HEK293 (cell line): Measurements from ENCODE around the gene SULT2A1.
A peak's percentile ranks its signal among the peaks of the same experiment; 100 is the strongest.
"Not testable (repeated sequence)": the region's sequence is repeated elsewhere in the genome, so short reads cannot be mapped to it uniquely, and the experiment has no call there.

Experiments
- CTCF ChIA-PET: fragments of 350-600 bp; formaldehyde crosslinking; extraction: SDS; loops from one replicate; lab custom pipeline; 2021; ENCODE audit warnings: antibody characterized with exemption; lab: Yijun Ruan, JAX
- POLR2A ChIA-PET: fragments of 300-600 bp; formaldehyde crosslinking; extraction: SDS; loops from one replicate; lab custom pipeline; 2020; ENCODE audit warnings: antibody characterized with exemption, inconsistent platforms; lab: Yijun Ruan, JAX
- H3K27ac ChIP-seq: fragments of 200-500 bp; sonication (Bioruptor generic); 2 replicates; pipeline ENCODE4 v1.5.1; 2014; ENCODE audit warnings: low read depth, low read length, control low read depth, inconsistent platforms; ENCODE audit errors: extremely low read depth
- H3K36me3 ChIP-seq, 2 experiments: fragments of 200-500 bp in 1 of 2; sonication (Bioruptor generic) in 1 of 2; 1 replicate in 1 of 2; 2 replicates in 1 of 2; pipeline ENCODE4 v1.5.1; 2014 to 2017; ENCODE audit warnings: inconsistent platforms in 2 of 2, low read length in 2 of 2; ENCODE audit not compliant: control insufficient read depth in 2 of 2, insufficient read depth in 1 of 2
- H3K4me1 ChIP-seq: fragments of 200-500 bp; sonication (Bioruptor generic); 2 replicates; pipeline ENCODE4 v1.5.1; 2014; ENCODE audit warnings: mild to moderate bottlenecking, low read length, inconsistent platforms; ENCODE audit not compliant: control insufficient read depth, insufficient read depth
- H3K4me3 ChIP-seq: 2 replicates; pipeline ENCODE4 v1.5.1; 2011; ENCODE audit warnings: low read depth, mild to moderate bottlenecking, control low read depth, low read length, moderate library complexity
- H3K9me3 ChIP-seq: fragments of 200-500 bp; sonication (Bioruptor generic); 2 replicates; pipeline ENCODE4 v1.5.1; 2014; ENCODE audit warnings: low read depth, low read length, inconsistent platforms; ENCODE audit not compliant: control insufficient read depth, insufficient read depth
- BCL11A ChIP-seq: fragments of 450-650 bp; formaldehyde crosslinking; IDR thresholded peaks from 2 replicates; pipeline ENCODE4 v1.5.1; 2016; ENCODE audit warnings: low read depth, missing biosample characterization, missing genetic modification characterization
- GLIS2 ChIP-seq: fragments of 450-650 bp; formaldehyde crosslinking; IDR thresholded peaks from 2 replicates; pipeline ENCODE4 v1.5.1; 2016; ENCODE audit warnings: missing biosample characterization, missing genetic modification characterization
- KLF1 ChIP-seq: fragments of 450-650 bp; formaldehyde crosslinking; IDR thresholded peaks from 2 replicates; pipeline ENCODE4 v1.5.1; 2016; ENCODE audit warnings: missing biosample characterization, missing genetic modification characterization
- PATZ1 ChIP-seq: fragments of 450-650 bp; formaldehyde crosslinking; IDR thresholded peaks from 2 replicates; pipeline ENCODE4 v1.5.1; 2016; ENCODE audit warnings: missing biosample characterization, missing genetic modification characterization
- REST ChIP-seq: fragments of 450-650 bp; formaldehyde crosslinking; IDR thresholded peaks from 2 replicates; pipeline ENCODE4 v1.5.1; 2016; ENCODE audit warnings: missing biosample characterization, missing genetic modification characterization
- ZEB2 ChIP-seq: fragments of 450-650 bp; formaldehyde crosslinking; IDR thresholded peaks from 2 replicates; pipeline ENCODE4 v1.5.1; 2016; ENCODE audit warnings: missing biosample characterization, missing genetic modification characterization
- ZNF169 ChIP-seq: fragments of 450-650 bp; formaldehyde crosslinking; IDR thresholded peaks from 2 replicates; pipeline ENCODE4 v1.5.1; 2016; ENCODE audit warnings: missing biosample characterization, missing genetic modification characterization
- ZNF280D ChIP-seq: fragments of 450-650 bp; formaldehyde crosslinking; IDR thresholded peaks from 2 replicates; pipeline ENCODE4 v1.5.1; 2016; ENCODE audit warnings: missing biosample characterization, missing genetic modification characterization
- ZNF292 ChIP-seq: fragments of 450-650 bp; formaldehyde crosslinking; IDR thresholded peaks from 2 replicates; pipeline ENCODE4 v1.5.1; 2016; ENCODE audit warnings: low read depth, missing biosample characterization, missing genetic modification characterization, borderline replicate concordance
- ZNF354C ChIP-seq: fragments of 450-650 bp; formaldehyde crosslinking; IDR thresholded peaks from 2 replicates; pipeline ENCODE4 v1.5.1; 2016; ENCODE audit warnings: missing biosample characterization, missing genetic modification characterization, low read depth, borderline replicate concordance
- ZNF366 ChIP-seq: fragments of 450-650 bp; formaldehyde crosslinking; conservative IDR thresholded peaks from 2 replicates; pipeline ENCODE4 v1.5.1; 2016; ENCODE audit warnings: missing biosample characterization, missing genetic modification characterization
- ZNF510 ChIP-seq: fragments of 450-650 bp; formaldehyde crosslinking; IDR thresholded peaks from 2 replicates; pipeline ENCODE4 v1.5.1; 2018; ENCODE audit warnings: mild to moderate bottlenecking, missing genetic modification characterization, missing biosample characterization; ENCODE audit not compliant: insufficient replicate concordance
- ZNF600 ChIP-seq: fragments of 450-650 bp; formaldehyde crosslinking; IDR thresholded peaks from 2 replicates; pipeline ENCODE4 v1.5.1; 2016; ENCODE audit warnings: missing biosample characterization, missing genetic modification characterization
- ZNF639 ChIP-seq: fragments of 450-650 bp; formaldehyde crosslinking; IDR thresholded peaks from 2 replicates; pipeline ENCODE4 v1.5.1; 2016; ENCODE audit warnings: missing biosample characterization, missing genetic modification characterization
- ZNF670 ChIP-seq: fragments of 450-650 bp; formaldehyde crosslinking; IDR thresholded peaks from 2 replicates; pipeline ENCODE4 v1.5.1; 2016; ENCODE audit warnings: missing biosample characterization, missing genetic modification characterization, low read depth
- ZNF76 ChIP-seq: fragments of 450-650 bp; formaldehyde crosslinking; IDR thresholded peaks from 2 replicates; pipeline ENCODE4; 2016; ENCODE audit warnings: low read depth, missing biosample characterization, missing genetic modification characterization, borderline replicate concordance
- ZXDB ChIP-seq: fragments of 450-650 bp; formaldehyde crosslinking; IDR thresholded peaks from 2 replicates; pipeline ENCODE4 v1.5.1; 2016; ENCODE audit warnings: missing biosample characterization, missing genetic modification characterization

The SULT2A1 gene

GRCh38 chr19:47860602-47861297 is 25.4 kb downstream of the SULT2A1 start (continued):
- TF ChIP-seq ZNF169, result no peak
- TF ChIP-seq ZXDB (tag by site-specific recombination), result no peak
- no peak for TF ChIP-seq ZNF354C (tag by site-specific recombination)
- no peak for TF ChIP-seq REST (tag by site-specific recombination)
- no peak for TF ChIP-seq ZNF366 (tag by site-specific recombination)
- no peak for TF ChIP-seq ZNF510
- TF ChIP-seq BCL11A (tag by site-specific recombination), result no peak
- TF ChIP-seq ZNF292 (tag by site-specific recombination), result no peak
- no peak for TF ChIP-seq ZNF670 (tag by site-specific recombination)

DNA sequence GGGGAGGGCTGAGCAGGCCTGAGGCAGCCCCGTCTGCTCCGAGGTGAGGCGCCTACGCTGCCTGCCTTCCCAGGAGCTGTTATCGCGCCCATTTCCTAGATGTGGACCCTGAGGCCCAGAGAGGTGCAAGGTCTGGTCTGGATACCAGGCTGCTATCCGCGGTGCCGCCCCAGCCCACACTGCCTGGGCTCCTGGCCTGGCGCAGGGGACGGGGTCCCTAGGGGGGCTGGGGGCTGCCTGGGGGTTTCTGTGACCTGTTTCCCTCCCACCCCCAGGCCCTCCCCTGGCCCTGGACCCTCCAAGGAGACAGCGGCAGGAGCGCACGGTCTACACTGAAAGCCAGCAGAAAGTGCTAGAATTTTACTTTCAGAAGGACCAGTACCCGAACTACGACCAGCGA is 26.3 kb downstream of the SULT2A1 start:
- H3K9me3 ChIP-seq, POLR2A ChIA-PET, H3K36me3 ChIP-seq, H3K27ac ChIP-seq, H3K4me3 ChIP-seq, CTCF ChIA-PET, H3K4me1 ChIP-seq: not testable (repeated sequence)

- ChIA-PET POLR2A (interaction anchor here (1.0 kb wide), 1 partner anchor 9 kb away, joined by 3 read pairs; no protein-coding TSS in a partner anchor), CTCF (interaction anchor here (0.7 to 1.4 kb wide), 4 partner anchors 10 to 69 kb away, joined by 3 to 4 read pairs (median 4); no protein-coding TSS in a partner anchor)
- not testable (repeated sequence) for H3K4me1 ChIP-seq, H3K9me3 ChIP-seq, H3K4me3 ChIP-seq, H3K36me3 ChIP-seq, H3K27ac ChIP-seq
- 0 out of 2 replicates have a peak, but pooled peaks have one; percentile 5 for TF ChIP-seq GLIS2 (tag by site-specific recombination)
These were observed 27.3 kb downstream of the SULT2A1 start, which contains the start of gene TPRX2 for GRCh38 chr19:47858646-47859285. Gene TPRX2 (plus strand): TSS chr19:47859235. CDS start chr19:47859247, 12 bp downstream.

DNA sequence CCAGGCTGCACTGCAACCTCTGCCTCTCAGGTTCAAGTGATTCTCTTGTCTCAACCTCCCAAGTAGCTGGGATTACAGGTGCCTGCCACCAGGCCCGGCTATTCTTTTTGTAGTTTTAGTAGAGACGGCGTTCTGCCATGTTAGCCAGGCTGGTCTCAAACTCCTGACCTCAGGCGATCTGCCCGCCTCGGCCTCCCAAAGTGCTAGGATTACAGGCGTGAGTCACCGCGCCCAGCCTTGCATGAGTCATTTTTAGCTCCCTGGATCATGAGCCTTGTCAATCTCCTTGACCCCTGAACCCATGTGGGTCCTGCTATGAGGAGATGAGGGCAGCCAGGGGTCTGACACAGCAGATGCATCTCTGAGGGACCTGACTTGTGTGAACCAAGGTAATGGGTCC is 27.9 kb downstream of the SULT2A1 start:
- not testable (repeated sequence) for H3K9me3 ChIP-seq, H3K4me1 ChIP-seq, H3K4me3 ChIP-seq, H3K36me3 ChIP-seq, H3K27ac ChIP-seq
- POLR2A ChIA-PET, result interaction anchor here (1.0 kb wide), 1 partner anchor 9 kb away, joined by 3 read pairs; no protein-coding TSS in a partner anchor
- CTCF ChIA-PET, result interaction anchor here (0.6 to 1.4 kb wide), 6 partner anchors 9 to 68 kb away, joined by 3 to 4 read pairs (median 4); no protein-coding TSS in a partner anchor
- TF ChIP-seq ZNF639 (tag by site-specific recombination), result peak; percentile 67; the same call in 1 of the 2 replicates
- TF ChIP-seq ZNF280D (tag by site-specific recombination), result 0 out of 2 replicates have a peak, but pooled peaks have one; percentile 53
- TF ChIP-seq ZNF600 (tag by site-specific recombination), result peak; percentile 93
- TF ChIP-seq PATZ1 (tag by site-specific recombination), result peak; percentile 50
- peak; percentile 53; the same call in 1 of the 2 replicates for TF ChIP-seq KLF1 (tag by site-specific recombination)
- TF ChIP-seq ZNF76 (tag by site-specific recombination), result 0 out of 2 replicates have a peak, but pooled peaks have one; percentile 12
- peak; percentile 76 for TF ChIP-seq ZEB2 (tag by site-specific recombination)
